Nephron (organoid): ENCODE measurements around the gene CTNNA3.

Experiments used
- H3K27ac Mint-ChIP-seq, 3 experiments: 2 replicates each; pipeline ENCODE4 v1.8.0; 2020; ENCODE audit warnings: mixed read lengths in 3 of 3, mild to moderate bottlenecking in 2 of 3, moderate library complexity in 1 of 3
- H3K27me3 Mint-ChIP-seq: 2 replicates; pipeline ENCODE4 v1.8.0; 2021; ENCODE audit warnings: low read depth, mild to moderate bottlenecking, moderate library complexity, mixed read lengths
- H3K36me3 Mint-ChIP-seq: 2 replicates; pipeline ENCODE4 v1.8.0; 2020; ENCODE audit warnings: low read depth, mixed read lengths
- H3K4me1 Mint-ChIP-seq: 2 replicates; pipeline ENCODE4 v1.8.0; 2020; ENCODE audit warnings: mixed read lengths
- H3K4me3 Mint-ChIP-seq, 3 experiments: 2 replicates each; pipeline ENCODE4 v1.8.0; 2020; ENCODE audit warnings: mild to moderate bottlenecking in 3 of 3, mixed read lengths in 3 of 3, moderate library complexity in 2 of 3
- H3K9me3 Mint-ChIP-seq: 2 replicates; pipeline ENCODE4 v1.8.0; 2020; ENCODE audit warnings: mixed read lengths
- CTCF ChIP-seq, 3 experiments: fragments of 200-600 bp; sonication (generic); IDR thresholded peaks; one replicate each; pipeline ENCODE4 v1.5.0; 2021; ENCODE audit warnings: antibody characterized with exemption in 3 of 3; ENCODE audit not compliant: unreplicated experiment in 3 of 3

CTNNA3 gene

GRCh38 chr10:67156239-67156638, 539.8 kb downstream of the CTNNA3 start:
- TF ChIP-seq CTCF (IDR thresholded peaks at IDR 0.05; ENCODE audit: unreplicated experiment in 3 of 3), result no peak
- Mint-ChIP-seq H3K4me3 (no peak overlapping the region), H3K36me3 (no peaks in the 10 kb centered on the region), H3K27ac (no peak overlapping the region), H3K9me3 (peaks cover 13% of the 10 kb centered on the region), H3K27me3 (no peaks in the 10 kb centered on the region), H3K4me1 (no peaks in the 10 kb centered on the region)

- Mint-ChIP-seq H3K9me3 (no peaks in the 10 kb centered on the region), H3K4me3 (no peak overlapping the region), H3K27ac (no peak overlapping the region), H3K4me1 (no peaks in the 10 kb centered on the region), H3K36me3 (no peaks in the 10 kb centered on the region), H3K27me3 (no peaks in the 10 kb centered on the region)
- no peak for TF ChIP-seq CTCF (IDR thresholded peaks at IDR 0.05; ENCODE audit: unreplicated experiment in 3 of 3)
Measured at GRCh38 chr10:67151471-67151870, 544.5 kb downstream of the CTNNA3 start.

- no peak overlapping the region for H3K27ac Mint-ChIP-seq
- H3K4me1 Mint-ChIP-seq, result no peaks in the 10 kb centered on the region
- no peaks in the 10 kb centered on the region for H3K36me3 Mint-ChIP-seq
- H3K4me3 Mint-ChIP-seq, result no peak overlapping the region
- no peaks in the 10 kb centered on the region for H3K27me3 Mint-ChIP-seq
- no peak for TF ChIP-seq CTCF (IDR thresholded peaks at IDR 0.05; ENCODE audit: unreplicated experiment in 3 of 3)
- no peaks in the 10 kb centered on the region for H3K9me3 Mint-ChIP-seq
Measured at GRCh38 chr10:67144530-67144929, 551.5 kb downstream of the CTNNA3 start.

- no peaks in the 10 kb centered on the region for H3K27me3 Mint-ChIP-seq
Measured at GRCh38 chr10:67141300-67141699, 554.7 kb downstream of the CTNNA3 start.

GRCh38 chr10:67140641-67141040, 555.4 kb downstream of the CTNNA3 start:
- Mint-ChIP-seq H3K36me3 (no peaks in the 10 kb centered on the region), H3K27me3 (no peaks in the 10 kb centered on the region), H3K27ac (no peak overlapping the region), H3K4me1 (no peaks in the 10 kb centered on the region), H3K4me3 (no peak overlapping the region), H3K9me3 (no peaks in the 10 kb centered on the region)
- TF ChIP-seq CTCF (IDR thresholded peaks at IDR 0.05; ENCODE audit: unreplicated experiment in 3 of 3), result no peak

More at GRCh38 chr10:67141300-67141699, 554.7 kb downstream of the CTNNA3 start:
- Mint-ChIP-seq H3K36me3 (no peaks in the 10 kb centered on the region), H3K9me3 (no peaks in the 10 kb centered on the region), H3K27ac (no peak overlapping the region), H3K4me1 (no peaks in the 10 kb centered on the region), H3K4me3 (no peak overlapping the region)
- TF ChIP-seq CTCF (IDR thresholded peaks at IDR 0.05; ENCODE audit: unreplicated experiment in 3 of 3), result no peak

DNA sequence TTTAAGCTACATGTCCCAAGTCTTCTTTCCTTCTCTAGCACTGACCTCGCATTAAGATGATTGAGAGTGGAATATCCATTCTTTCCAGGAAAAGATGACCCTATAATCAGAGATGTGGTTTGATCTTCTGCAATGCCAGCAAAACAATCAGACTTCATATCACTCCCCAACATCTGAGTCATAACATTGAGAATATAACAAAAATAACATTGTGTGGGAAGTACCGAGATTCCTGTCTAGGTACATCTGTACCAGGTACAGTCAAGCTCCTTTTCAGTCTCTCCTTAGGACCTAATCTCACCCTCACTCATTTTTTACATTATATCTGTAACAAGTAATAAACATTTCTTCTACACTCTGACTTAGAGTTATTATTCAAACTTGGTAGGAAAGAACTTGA, 568.6 kb downstream of the CTNNA3 start:
- Mint-ChIP-seq H3K27ac (no peak overlapping the region), H3K4me1 (no peaks in the 10 kb centered on the region), H3K9me3 (no peaks in the 10 kb centered on the region), H3K4me3 (no peak overlapping the region), H3K36me3 (no peaks in the 10 kb centered on the region), H3K27me3 (no peaks in the 10 kb centered on the region)
- TF ChIP-seq CTCF (IDR thresholded peaks at IDR 0.05; ENCODE audit: unreplicated experiment in 3 of 3), result no peak
